Upper lobe of left lung (tissue), 6 donors: ENCODE data around the gene HSPB2. TPM values are rescaled to one million over a fixed set of nuclear protein-coding genes. Genes with fewer than 3 reads are reported as not detected.
"Not testable (repeated sequence)": the region's sequence is repeated elsewhere in the genome, so short reads cannot be mapped to it uniquely, and the experiment has no call there.

ENCODE experiments used
- ATAC-seq, 2 donors: fragments of 200-7000 bp; cut with Tn5 transposase; one replicate each; pipeline ENCODE4 v1.9.1; 2022; ENCODE audit warnings: mild to moderate bottlenecking in 2 of 2, moderate library complexity in 2 of 2; ENCODE audit not compliant: low FRiP score in 2 of 2
- DNase-seq, 2 donors: peaks; one replicate each; pipeline ENCODE4 v3.0.0-alpha.2; 2019 to 2020
- H3K27ac ChIP-seq, 4 donors: fragments of 200-600 bp; sonication (generic); one replicate each; pipeline ENCODE4 v1.5.1; 2016 to 2019
- H3K27me3 ChIP-seq, 4 donors: fragments of 200-600 bp; sonication (generic); one replicate each; pipeline ENCODE4 v1.5.1; 2017 to 2019
- H3K36me3 ChIP-seq, 4 donors: fragments of 200-600 bp; sonication (generic); one replicate each; pipeline ENCODE4 v1.5.1; 2016 to 2019
- H3K4me1 ChIP-seq, 4 donors: fragments of 200-600 bp; sonication (generic); one replicate each; pipeline ENCODE4 v1.5.1; 2018 to 2019
- H3K4me3 ChIP-seq, 4 donors: fragments of 200-600 bp; sonication (generic); one replicate each; pipeline ENCODE4 v1.5.1; 2017 to 2019; ENCODE audit warnings: mild to moderate bottlenecking in 2 of 4, moderate library complexity in 1 of 4
- H3K9me3 ChIP-seq, 4 donors: fragments of 200-600 bp; sonication (generic); one replicate each; pipeline ENCODE4 v1.5.1; 2018 to 2019
- EP300 ChIP-seq, 4 donors: sonication (generic); formaldehyde crosslinking; IDR thresholded peaks; one replicate each; pipeline ENCODE4 v1.5.1; 2017; ENCODE audit warnings: antibody characterized with exemption in 4 of 4, control low read depth in 2 of 4
- POLR2A ChIP-seq, 4 donors: fragments of 450-650 bp; IDR thresholded peaks; one replicate each; pipeline ENCODE4 v1.5.1; 2016 to 2017; ENCODE audit warnings: antibody characterized with exemption in 4 of 4, mild to moderate bottlenecking in 2 of 4
- POLR2AphosphoS5 ChIP-seq, 2 donors: sonication (generic); formaldehyde crosslinking; IDR thresholded peaks; one replicate each; pipeline ENCODE4 v1.5.1; 2017; ENCODE audit warnings: antibody characterized with exemption in 2 of 2
- WGBS, 2 donors: methylation state at CpG; one replicate each; pipeline ENCODE4 v1.1.5; 2017 to 2018; 5-methylcytosine and 5-hydroxymethylcytosine counted together
- total RNA-seq, 6 donors: library from RNA; depleted of rRNA in 4 of 6; stranded (reverse); fragments of >200 nt in 4 of 6; gene quantifications; one replicate each; pipeline versions ENCODE4 v1.1.0 to v1.2.1, GENCODE V29; 2016 to 2021
- TF ChIP-seq, protein P1 (sequence below), 6 experiments: fragments of 450-650 bp in 4 of 6; fragments of 200-600 bp in 2 of 6; sonication (generic) in 2 of 6; IDR thresholded peaks; one replicate each; pipeline ENCODE4 v1.5.1; 2016 to 2019; ENCODE audit warnings: antibody characterized with exemption in 6 of 6
- donor health status: DM: no; HTN: no; CAD: no; lungs with moderate emphysema.
- donor health status: DM: no; HTN: yes; CAD: no; lungs with severe emphysema.

HSPB2 gene
- total RNA-seq, 6 donors from 2014 or later: 0.61 to 6.5 (median 1.9) TPM; not detected in 2

DNA sequence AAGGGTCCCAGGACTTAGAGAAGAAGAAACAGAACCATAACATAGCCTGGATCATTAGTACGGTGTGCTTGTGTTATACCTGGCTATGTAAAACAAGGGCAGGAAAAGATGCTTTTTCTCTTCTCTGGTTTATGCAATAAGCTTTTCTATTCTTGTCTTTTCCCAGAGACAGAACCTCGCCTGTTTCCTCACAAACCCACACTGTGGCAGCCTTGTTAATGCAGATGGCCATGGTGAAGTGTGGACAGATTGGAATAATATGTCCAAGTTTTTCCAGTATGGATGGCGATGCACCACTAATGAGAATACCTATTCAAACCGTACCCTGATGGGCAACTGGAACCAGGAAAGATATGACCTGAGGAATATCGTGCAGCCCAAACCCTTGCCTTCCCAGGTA lies 30.3 kb upstream of the HSPB2 start:
- Histone ChIP-seq H3K4me3 (no peak overlapping the region), H3K4me1 (peaks cover 6 to 20% (median 13%) of the 10 kb centered on the region in 4 donors), H3K9me3 (no peaks in the 10 kb centered on the region), H3K27ac (no peak overlapping the region), H3K36me3 (peaks cover 0 to 4% (median 0%) of the 10 kb centered on the region in 4 donors), H3K27me3 (no peaks in the 10 kb centered on the region)
- DNase-seq: no peak
- ATAC-seq: no peak
- 85% methylated on average over 5 of the region's 5 CpGs for WGBS, 2 donors
- TF ChIP-seq, protein P1, sequence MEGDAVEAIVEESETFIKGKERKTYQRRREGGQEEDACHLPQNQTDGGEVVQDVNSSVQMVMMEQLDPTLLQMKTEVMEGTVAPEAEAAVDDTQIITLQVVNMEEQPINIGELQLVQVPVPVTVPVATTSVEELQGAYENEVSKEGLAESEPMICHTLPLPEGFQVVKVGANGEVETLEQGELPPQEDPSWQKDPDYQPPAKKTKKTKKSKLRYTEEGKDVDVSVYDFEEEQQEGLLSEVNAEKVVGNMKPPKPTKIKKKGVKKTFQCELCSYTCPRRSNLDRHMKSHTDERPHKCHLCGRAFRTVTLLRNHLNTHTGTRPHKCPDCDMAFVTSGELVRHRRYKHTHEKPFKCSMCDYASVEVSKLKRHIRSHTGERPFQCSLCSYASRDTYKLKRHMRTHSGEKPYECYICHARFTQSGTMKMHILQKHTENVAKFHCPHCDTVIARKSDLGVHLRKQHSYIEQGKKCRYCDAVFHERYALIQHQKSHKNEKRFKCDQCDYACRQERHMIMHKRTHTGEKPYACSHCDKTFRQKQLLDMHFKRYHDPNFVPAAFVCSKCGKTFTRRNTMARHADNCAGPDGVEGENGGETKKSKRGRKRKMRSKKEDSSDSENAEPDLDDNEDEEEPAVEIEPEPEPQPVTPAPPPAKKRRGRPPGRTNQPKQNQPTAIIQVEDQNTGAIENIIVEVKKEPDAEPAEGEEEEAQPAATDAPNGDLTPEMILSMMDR (IDR thresholded peaks at IDR 0.05): no peak
- no peak for TF ChIP-seq EP300 (IDR thresholded peaks at IDR 0.05)
- TF ChIP-seq POLR2A (IDR thresholded peaks at IDR 0.05): no peak
- no peak for TF ChIP-seq POLR2AphosphoS5 (IDR thresholded peaks at IDR 0.05)

DNA sequence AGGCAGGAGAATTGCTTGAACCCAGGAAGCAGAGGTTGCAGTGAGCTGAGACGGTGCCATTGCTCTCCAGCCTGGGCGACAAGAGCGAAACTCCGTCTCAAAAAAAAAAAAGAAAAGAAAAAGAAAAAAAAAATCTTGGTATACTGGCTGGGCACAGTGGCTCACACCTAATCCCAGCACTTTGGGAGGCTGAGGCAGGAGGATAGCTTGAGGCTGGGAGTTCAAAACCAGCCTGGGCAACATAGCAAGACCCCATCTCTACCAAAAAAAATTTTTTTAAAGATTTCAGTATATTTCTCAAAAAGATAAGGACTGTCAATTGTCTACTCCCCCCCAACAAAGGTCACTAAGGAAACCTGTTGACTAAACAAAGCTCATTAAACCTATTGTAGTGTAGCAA lies 27.5 kb upstream of the HSPB2 start:
- not testable (repeated sequence) for H3K4me3 ChIP-seq, H3K36me3 ChIP-seq, DNase-seq, ATAC-seq, H3K27ac ChIP-seq, H3K9me3 ChIP-seq, H3K27me3 ChIP-seq, H3K4me1 ChIP-seq
- WGBS, 2 donors: 93 to 94% methylated on average over 4 of the region's 4 CpGs

DNA sequence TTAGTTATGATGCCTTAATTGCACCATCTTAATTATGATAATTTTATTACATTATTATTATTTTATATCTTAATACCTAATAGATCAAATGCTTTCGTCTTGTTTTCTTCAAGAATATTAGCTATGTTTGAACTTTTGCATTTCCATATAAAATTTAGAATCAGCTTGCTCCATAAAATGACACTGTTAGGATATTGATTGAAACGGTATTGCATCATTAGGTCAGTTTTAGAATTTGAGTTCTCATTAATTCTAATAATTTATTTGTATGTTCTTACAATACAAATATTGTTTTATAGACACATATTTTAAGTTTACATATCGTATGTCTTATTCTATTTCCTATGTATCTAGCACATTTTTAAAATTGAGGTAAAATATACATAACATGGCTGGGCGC lies 26.5 kb upstream of the HSPB2 start:
- TF ChIP-seq, protein P1 (IDR thresholded peaks at IDR 0.05): no peak
- no peak for TF ChIP-seq POLR2AphosphoS5 (IDR thresholded peaks at IDR 0.05)
- TF ChIP-seq POLR2A (IDR thresholded peaks at IDR 0.05): no peak
- TF ChIP-seq EP300 (IDR thresholded peaks at IDR 0.05): no peak
- no peak for ATAC-seq

DNA sequence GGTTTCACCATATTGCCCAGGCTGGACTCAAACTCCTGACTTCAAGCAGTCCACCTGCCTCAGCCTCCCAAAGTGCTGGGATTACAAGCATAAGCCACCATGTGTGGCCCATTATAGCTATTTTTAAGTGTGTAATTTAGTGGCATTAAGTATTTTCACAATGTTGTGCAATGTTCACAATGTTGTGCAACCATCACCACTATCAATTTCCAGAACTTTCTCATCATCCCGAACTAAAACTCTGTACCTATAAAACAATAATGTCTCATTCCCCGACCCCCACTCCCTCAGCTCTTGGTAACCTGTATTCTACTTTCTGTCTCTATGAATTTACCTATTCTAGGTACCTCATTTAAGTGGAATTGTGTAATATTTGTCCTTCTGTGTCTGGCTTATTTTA lies 25.7 kb upstream of the HSPB2 start:
- no peak for TF ChIP-seq EP300 (IDR thresholded peaks at IDR 0.05)
- TF ChIP-seq, protein P1 (IDR thresholded peaks at IDR 0.05): no peak
- TF ChIP-seq POLR2AphosphoS5 (IDR thresholded peaks at IDR 0.05): no peak
- no peak for TF ChIP-seq POLR2A (IDR thresholded peaks at IDR 0.05)
- ATAC-seq (no peak), DNase-seq (no peak)
- Histone ChIP-seq H3K27me3 (no peaks in the 10 kb centered on the region), H3K36me3 (peaks cover 0 to 4% (median 0%) of the 10 kb centered on the region in 4 donors), H3K4me3 (no peak overlapping the region), H3K4me1 (no peaks in the 10 kb centered on the region), H3K9me3 (no peaks in the 10 kb centered on the region), H3K27ac (no peak overlapping the region)
- 57 to 81% methylated on average over 2 of the region's 2 CpGs for WGBS, 2 donors

More for the DNA sequence above, 26.5 kb upstream of the HSPB2 start:
- Histone ChIP-seq H3K9me3 (no peaks in the 10 kb centered on the region), H3K36me3 (peaks cover 0 to 4% (median 0%) of the 10 kb centered on the region in 4 donors), H3K27me3 (no peaks in the 10 kb centered on the region), H3K4me1 (no peaks in the 10 kb centered on the region), H3K4me3 (no peak overlapping the region), H3K27ac (no peak overlapping the region)
- WGBS, 2 donors: 67 to 94% methylated on average over 4 of the region's 4 CpGs
- no peak for DNase-seq

DNA sequence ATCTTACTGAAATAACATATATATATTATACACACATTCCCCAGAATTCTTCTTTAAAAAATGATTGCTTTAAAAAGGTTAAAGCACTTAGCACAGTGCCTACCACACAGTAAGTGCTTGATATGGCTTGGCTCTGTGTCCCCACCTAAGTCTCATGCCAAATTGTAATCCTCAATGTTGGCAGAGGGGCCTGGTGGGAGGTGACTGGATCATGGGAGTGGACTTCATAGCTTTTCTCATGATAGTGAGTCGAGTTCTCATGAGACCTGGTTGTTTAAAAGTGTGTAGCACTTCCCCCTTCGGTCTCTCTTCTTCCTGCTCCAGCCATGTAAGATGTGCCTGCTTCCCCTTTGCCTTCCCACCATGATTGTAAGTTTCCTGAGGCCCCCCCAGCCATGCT lies 7.1 kb upstream of the HSPB2 start:
- H3K4me1 ChIP-seq: no peaks in the 10 kb centered on the region
- DNase-seq (no peak), ATAC-seq (no peak)
- H3K9me3 ChIP-seq: no peaks in the 10 kb centered on the region
- H3K4me3 ChIP-seq: no peak overlapping the region
- H3K36me3 ChIP-seq: no peaks in the 10 kb centered on the region
- no peak for TF ChIP-seq POLR2AphosphoS5 (IDR thresholded peaks at IDR 0.05)
- TF ChIP-seq, protein P1 (IDR thresholded peaks at IDR 0.05): no peak
- no peak for TF ChIP-seq EP300 (IDR thresholded peaks at IDR 0.05)
- TF ChIP-seq POLR2A (IDR thresholded peaks at IDR 0.05): no peak
- no peak overlapping the region for H3K27ac ChIP-seq
- no peaks in the 10 kb centered on the region for H3K27me3 ChIP-seq
- WGBS, 2 donors: 35 to 39% methylated on average over 2 of the region's 2 CpGs
